ENCODE measurements around the gene OR5AU1.
"Not testable (repeated sequence)": the region's sequence is repeated elsewhere in the genome, so short reads cannot be mapped to it uniquely, and the experiment has no call there.

The OR5AU1 gene

DNA sequence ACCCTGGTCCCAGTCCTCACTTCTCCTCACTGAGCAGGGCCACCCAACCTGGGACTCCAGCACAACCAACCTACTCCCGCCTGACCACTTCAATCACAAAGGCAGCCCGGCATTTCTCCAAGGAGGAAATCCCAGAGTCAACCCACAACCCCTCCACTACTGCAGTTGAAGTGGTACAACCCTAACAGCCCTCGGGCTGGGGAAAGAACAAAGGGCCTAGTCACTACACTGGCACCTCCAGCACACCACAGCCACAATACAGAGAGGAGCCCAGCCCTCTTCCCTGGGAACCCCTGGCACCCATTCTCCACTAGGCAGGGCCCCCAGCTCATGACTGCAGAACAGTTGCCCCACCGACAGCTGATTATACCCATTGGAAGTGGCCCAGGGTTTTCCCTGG is 13.7 kb upstream of the OR5AU1 start:
- DNase-seq, result no peak

DNA sequence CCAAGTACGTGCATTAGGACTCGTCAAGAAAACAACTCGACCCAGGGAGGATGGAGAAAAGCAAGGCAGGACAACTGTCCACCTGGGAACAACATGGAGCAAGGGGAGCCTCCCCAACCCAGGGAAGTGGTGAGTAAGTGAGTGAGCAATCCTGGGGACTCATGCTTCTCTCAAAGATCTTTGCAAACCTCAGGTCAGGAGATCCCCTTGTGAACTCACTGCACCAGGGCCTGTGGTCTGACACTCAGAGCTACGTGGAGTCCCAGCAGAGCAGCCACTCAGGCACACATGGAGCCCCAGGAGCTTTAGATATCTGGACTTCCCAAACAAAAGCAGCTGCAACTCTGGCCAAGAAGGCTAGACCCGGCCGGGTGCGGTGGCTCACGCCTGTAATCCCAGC is 12.2 kb upstream of the OR5AU1 start:
- no peak for DNase-seq

DNA sequence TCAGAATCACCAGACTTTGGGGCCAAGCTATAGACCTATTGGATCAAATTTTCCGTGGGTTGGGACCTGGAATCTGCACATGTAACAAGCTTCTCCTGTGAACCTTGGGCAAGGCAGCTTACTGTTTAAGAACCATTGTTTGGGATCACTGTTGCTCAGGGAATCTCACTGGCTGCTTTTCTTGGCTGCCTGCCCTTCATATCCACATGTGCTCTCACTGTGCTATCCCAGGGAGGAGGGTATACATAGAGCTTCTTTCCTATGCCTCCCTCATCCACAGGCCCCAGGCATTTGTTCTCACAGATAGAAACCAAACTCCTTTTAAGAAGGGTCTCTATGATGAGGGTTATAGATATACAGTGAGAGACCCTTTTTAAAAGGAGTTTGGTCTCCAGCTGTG is 9.8 kb upstream of the OR5AU1 start:
- DNase-seq, result not testable (repeated sequence)

DNA sequence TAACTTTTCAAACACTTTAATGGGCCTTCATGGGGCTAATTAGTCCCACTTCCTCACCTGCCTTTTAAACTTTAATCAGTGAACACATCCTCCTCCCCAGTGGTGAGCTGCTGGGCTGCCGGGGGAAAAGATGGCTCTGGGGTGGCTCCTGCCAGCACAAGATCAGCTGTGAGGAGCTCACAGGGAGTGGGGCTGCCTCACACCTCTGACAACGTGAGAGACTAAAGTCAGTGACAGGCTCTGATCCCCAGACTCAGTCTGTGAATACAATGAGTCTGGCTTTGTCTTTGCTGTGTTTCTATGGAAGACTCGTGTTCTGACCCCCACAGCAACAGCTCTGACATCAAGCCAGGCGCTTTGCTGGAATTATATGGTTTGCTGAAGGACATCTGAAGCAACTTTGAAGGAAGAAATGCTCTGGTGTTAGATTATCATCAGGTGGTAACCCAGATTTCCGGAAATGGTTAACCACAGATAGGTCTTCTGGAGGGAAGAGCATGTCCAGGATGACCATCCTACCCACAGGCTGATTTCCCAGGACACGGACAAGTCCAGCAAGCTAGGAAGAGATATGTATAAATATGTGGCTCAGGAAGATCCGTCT is 9.2 kb upstream of the OR5AU1 start:
- DNase-seq, result not testable (repeated sequence)

DNA sequence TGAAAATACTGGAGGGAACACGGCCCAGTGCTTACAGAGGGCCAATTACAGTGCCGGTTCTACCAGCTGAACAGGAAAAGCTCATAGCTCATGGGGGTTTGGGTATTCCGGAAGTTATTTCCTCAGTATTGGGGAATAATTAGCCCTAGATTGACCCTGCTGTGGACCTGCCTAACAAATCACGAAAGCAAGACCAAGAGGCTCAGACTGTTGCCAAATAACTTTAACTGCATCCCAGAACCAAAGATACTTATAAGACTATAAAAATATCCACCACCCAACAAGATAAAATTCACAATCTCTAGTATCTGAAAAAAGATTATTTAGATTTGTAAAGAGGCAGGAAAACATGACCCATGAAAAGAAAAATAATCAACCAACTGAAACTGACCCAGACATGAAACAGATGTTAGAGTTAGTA is 8.0 kb upstream of the OR5AU1 start:
- DNase-seq, result no peak

DNA sequence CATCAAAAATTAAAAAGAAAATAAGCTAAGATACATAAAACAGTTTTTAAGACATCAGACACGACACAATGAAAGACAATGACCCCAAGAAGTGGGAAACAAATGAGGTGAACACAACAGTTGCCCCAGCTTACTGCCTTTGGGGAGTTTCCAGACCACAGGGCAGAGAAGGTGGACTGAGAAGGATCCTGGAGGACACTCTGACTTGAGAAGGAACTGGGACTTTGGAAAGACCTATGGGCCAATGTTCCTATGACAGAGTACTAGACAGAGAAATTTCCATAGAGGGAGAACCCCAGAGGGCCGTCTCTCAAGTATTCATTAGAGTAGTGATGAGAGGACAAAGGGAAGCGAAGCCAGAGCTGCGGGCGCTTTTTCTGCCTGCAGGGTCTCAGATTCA is 6.2 kb upstream of the OR5AU1 start:
- DNase-seq, result no peak

DNA sequence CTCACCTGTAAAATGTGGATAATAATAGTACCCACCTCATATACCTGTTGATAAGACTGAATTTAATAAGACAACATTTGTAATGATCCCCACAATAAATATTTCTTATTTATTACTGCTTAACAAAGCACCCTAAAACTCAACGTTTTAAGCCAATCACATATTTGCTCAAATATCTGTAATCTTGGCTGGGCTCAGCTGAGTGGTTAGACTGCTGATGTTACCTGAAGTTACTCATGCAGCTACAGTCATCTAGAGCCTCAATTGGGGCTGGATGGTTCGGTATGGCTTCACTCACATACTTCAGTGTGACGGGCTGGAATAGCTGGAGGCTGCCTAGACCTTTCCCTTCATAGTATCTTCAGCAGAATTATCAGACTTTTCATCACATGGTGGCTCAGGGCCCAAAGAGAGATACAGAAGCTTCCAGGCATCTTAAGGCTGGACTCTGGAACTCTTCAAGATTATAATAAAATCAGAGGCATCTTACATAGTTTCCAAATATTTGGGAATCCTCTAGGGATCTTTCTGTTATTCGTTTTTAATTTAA is 4.3 kb upstream of the OR5AU1 start:
- DNase-seq, result no peak

DNA sequence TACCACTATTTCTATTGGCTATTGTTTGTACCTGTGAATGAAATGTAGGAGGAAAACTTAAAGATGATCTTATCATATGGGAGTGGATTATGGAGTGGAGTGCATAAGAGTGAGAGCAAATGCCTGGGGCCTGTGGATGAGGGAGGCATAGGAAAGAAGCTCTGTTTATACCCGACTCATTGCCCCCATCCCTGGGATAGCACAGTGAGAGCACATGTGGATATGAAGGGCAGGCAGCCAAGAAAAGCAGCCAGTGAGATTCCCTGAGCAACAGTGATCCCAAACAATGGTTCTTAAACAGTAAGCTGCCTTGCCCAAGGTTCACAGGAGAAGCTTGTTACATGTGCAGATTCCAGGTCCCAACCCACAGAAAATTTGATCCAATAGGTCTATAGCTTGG is 2.3 kb upstream of the OR5AU1 start:
- not testable (repeated sequence) for DNase-seq

DNA sequence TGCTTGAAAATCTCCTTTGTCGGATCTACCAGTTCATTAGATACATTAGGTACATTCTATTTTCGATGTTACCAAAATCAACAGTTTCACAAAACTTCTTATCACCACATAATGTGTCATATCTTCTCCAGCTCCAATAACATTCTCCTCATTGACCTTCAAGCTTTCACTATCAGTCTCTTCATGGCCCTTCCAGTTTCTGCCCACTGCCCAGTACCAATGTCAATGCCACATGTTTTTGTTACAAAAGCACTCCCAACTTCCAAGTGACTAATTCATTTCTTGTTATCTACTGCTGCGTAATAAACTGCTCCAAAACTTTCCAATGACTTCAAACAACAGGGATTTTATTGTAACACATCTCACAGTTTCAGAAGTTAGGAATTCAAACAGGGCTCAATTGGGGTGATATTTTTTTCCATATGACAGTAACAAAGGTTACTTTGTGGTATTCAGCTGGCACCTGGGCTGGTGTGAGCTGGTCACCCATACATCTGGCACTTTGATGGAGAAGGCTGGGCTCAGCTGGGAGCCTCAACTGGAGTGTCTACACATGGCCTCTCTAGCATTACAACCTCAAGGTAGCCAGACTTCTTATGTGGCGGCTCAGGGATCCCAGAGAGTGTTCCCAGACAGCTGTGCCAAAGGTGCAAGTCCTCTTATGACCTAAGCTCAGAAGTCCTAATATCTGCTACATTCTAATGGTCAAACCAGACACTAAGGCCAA is 6.1 kb downstream of the OR5AU1 start:
- DNase-seq, result no peak

DNA sequence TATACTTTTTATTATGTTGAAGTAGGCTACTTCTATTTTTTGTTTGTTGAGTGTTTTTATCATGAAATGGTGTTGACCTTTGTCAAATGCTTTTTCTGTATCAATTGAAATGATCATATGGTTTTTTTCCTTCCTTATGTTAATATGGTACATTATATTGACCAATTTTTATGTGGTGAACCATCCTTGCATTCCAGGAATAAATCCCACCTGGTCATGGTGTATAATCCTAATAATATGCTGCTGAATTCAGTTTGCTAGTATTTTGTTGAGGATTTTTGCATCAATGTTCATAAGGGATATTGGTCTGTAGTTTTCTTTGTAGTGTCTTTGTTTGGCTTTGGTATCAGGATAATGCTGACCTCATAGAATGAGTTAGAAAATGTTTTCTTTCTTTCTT is 10.4 kb downstream of the OR5AU1 start:
- no peak for DNase-seq

DNA sequence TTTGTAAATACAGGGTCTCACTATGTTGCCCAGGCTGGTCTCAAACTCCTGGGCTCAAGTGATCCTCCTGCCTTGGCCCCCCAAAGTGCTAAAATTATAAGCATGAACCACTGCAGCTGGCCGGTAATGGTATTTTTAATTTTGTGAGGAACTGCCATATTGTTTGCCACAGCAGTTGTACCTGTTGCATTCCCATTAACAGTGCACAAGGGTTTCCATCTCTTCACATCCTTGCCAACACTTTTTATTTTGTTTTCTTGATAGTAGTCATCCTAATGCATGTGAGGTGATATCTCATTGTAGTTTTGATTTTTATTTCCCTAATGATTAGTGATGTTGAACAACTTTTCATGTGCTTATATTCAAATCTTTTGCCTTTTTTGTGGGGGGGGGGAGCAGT is 13.5 kb downstream of the OR5AU1 start:
- no peak for DNase-seq

DNA sequence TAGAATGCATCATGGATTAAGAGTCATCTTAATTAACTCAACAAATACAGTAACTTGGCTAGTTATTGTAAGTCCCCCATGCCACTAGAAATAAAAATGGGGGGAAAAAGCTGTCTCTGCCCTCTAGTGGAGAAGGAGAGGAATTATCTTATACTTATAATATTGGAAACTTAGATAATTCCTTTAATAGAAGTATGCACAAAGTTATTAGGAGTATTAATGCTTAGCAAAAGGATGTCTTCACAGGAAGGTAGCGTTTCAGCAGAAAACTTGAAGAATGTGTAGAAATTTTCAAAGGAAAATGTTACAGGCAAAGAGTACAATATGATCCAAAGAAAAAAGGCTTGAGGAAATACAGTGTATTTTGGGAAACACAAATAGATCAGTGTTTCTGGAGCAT is 19.8 kb downstream of the OR5AU1 start:
- peak; percentile 15 for DNase-seq

DNA sequence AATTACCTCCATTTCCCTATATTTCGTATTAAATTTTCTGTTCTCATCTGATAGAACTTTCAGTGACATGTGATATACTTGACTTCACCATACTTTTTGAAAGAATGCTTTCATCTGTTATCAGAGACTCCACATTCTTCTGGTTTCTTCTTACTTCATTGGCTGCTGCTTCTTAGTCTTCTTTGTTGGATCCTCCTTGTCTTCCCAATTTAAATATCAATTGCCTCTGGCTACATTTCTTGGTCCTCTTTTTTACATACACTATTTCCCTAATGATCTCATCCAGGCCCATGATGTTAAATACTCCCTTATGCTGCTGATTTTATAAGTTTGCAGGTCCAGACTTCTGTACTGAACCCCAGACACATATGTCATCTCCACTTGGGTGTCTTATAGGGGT is 22.0 kb downstream of the OR5AU1 start:
- no peak for DNase-seq

DNA sequence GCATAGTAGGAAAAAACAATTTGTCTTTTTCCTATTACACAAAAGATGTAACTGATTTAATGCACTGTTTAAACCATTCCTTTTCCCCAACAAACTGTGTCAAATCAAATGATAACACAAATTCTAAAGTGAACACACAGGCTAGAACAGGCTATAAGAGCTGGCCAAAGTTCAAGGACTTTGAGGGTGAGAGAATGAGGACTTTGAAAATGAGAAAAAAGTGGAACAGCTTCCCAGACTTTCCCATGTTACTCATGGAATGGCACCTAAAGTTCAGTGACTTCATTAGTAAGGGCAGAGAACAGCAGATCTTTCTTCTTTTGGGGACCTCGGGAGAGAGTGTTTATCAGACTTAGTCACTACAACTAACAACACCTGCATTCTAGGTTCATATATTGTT is 32.4 kb downstream of the OR5AU1 start:
- no peak for DNase-seq

DNA sequence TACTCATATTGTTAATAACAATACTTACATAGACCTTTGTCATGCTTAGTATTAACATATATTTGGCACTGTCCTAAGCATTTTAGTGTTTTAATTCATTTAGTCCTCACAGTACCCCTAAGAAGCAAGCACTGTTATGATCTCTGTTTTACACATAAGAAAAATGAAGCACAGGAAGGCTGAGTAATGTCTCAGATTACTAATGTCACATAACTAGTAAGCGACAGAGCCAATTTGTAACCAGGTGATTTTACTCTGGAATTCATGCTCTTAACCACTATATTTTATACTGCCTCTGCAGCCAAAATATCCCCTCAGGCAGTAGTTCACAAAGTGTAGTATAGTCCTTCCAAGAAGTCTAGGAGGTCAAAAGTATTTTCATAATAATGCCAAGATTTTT is 34.7 kb downstream of the OR5AU1 start:
- DNase-seq, result no peak

DNA sequence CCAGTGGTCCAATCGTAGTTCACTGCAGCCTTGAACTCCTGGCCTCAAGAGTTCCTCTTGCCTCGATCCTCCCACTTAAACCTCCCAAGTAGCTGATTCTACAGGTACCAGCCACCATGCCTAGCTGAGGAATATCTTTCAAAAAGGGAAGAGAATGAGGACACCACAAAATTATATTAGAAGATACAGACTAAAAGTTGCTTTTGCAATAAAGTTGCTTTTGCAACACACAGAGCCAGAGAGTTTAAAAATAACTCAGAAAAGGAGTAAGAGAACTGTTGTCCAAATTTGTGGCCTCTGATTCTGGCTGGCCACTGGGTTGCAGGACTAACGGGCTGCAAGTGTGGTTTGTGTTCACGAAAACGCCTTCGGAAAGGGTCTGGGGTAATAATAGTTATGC is 35.2 kb downstream of the OR5AU1 start:
- DNase-seq, result no peak

DNA sequence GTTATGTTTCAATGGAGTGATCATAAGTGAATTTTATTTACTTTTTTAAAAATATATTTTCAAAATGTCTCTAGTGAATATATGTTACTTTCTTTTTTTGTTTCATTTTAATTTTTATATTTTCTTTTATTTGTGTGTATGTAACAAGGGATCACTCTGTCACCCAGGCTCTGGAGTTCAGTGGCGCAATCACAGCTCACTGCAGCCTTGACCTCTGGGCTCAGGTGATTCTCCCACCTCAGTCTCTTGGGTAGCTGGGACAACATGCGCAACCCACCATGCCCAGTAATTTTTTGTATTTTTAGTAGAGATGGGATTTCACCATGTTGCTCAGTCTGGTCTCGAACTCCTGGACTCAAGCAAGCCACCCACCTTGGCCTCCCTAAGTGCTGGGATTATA is 36.9 kb downstream of the OR5AU1 start:
- DNase-seq, result no peak

DNA sequence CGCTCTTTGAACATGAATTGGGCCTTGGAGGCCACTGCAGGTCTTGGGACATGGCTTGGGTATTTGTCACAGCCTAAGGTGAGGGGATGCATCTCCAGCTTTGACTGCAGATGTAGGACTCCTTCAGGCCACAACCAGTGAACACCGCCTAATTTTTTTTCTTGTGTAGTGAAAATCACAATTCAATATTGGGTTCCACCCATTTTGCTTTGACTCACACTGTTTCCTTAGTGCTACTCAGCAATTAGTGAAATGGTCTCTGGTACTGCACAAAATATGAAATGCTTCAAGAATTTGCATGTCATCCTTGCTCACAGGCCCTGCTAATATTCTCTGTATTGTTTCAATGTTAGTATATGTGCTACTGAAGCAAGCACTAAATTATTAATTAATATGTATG is 42.5 kb downstream of the OR5AU1 start:
- DNase-seq, result no peak

DNA sequence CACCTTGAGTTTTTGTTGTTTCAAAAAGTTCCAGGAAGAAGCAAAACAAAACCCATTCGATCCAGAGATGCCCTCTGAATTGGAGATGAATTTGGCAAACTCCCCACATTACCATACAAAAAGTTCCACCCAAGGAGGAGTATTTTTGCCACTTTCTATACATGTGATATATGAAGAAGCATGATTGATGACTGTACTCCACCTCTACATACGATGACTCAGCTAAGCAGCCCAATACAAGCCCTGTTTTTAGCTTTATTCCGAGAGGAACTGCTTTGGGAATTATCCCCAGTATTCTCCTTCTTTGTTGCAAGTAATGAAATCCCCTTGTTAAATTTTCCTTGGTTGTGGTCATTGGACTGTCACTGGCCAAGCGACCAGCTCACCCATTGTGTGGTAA is 43.6 kb downstream of the OR5AU1 start:
- no peak for DNase-seq

DNA sequence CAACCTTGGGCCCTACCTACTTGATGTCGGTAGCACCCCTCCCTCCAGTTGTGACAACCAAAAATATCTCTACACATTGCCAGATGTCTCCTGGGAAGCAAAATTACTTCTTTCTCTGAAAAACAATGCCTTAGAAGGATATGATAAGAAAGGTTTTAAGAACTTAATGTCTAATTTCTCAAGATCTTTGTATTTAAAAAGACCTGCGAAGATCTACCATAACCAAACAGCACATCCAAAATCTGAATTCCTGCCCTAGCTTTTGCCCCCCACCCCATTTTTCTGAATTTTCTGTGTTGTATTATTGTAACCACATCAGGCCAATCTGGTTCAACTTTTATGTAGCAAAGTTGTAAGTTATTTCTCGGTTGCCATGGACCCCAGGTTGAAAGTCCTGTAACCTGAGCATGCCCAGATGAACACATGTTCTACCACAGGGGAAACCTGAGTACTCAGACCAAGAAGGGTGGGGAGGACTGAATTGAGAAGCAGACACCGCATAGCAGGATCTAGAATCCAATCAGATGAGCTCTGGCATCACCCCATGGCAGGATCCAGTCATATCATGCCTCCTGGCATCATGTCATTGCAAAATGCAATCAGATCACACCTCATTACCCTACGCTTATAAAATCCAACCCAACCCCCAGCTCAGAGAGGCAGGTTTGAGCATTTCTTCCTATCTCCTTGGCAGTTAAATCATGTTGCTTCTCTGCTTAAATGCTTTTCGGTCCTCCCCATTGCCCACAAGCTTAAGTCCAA is 46.3 kb downstream of the OR5AU1 start:
- no peak for DNase-seq

DNA sequence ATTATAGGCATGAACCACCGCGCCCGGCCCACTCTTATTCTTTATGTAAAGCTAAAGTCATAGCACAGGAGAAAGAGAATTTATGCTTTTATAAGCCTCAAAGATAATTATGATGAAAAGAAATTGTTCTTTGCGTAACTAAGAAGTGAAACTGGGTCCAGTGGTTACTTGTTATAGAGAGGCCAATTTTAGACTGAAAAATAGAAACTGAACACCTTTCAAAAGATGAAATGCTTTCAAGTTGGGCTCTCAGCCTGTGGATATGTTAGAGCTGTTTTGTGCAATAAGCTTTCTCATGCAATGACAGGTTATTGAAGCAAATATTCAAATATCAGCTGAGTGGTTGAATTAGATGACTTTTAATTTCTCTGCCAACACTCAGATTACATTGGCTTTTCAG is 47.1 kb downstream of the OR5AU1 start:
- DNase-seq, result no peak

DNA sequence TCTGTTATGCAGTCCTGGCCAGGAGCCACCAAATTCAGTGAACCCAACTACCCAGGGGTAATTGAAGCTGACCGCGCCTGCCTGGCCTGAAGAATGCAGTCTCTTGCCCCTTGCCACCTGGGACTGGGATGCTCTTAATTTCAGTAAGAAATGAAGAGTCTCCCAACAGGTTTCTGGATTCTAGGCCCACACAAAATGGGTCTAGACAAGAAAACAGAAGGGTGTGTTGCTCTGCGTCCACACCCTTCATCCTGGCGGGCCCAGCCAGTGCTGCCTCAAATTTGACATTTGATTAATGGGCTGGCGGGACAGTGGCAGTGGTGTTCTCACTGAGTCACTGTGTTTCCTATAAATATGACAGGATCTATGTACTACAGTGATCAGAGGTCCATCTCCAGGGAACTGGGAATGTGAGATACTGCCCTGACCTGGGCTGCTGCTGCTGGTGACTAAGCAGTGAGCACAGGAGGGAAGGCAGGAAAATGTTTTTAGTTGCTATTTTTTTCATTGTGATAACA is 48.5 kb downstream of the OR5AU1 start:
- DNase-seq, result no peak

DNA sequence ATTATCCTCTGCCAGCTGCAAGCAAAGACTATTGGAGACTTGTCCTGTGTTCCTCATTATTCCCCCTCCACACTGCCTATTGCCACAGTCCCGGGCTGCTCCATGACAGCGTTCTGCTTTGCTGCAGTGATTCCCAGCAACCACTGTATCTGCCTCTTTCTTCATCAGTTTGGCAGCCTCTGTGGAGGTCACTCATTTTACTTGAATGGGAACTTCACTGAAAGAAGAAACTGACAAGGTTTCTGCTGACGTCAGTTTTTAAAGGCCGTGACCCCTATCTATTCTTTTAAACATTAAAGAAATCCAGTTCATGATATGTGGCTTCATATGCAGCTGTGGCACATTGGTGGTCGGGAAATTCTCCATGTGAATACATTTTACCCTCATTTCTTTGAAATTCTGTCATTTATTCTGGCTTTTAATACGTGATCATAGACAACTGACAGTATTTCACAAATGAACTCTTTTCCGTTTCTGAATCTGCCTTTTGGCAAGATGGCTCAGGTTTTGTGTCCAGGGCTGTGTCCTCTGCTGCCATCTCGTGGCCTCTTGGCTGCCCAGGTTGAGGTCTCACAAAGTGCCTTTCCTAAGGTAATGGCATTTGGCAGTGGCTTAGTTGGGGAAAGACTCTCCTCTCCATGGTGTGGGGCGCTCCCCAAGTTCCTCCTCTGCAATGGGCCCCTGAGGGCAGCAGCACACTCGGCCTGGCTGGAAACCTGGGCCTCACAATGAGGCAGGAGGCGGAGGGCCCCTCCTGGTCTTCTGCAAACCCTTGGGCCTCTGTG is 49.2 kb downstream of the OR5AU1 start:
- DNase-seq, result peak; percentile 85

Measured in CD4-positive, alpha-beta T cell treated with Interleukin-10 for 1 hour (primary cell).